Activated B cell treated with CpG ODN at 0.5 μM for 24 hours (primary cell): ENCODE data around the gene PAK4. TPM values are rescaled to one million over a fixed set of nuclear protein-coding genes. Genes with fewer than 3 reads are reported as not detected.

Experiments used
- ATAC-seq: fragments of 200-7000 bp; cut with Tn5 transposase; one replicate; pipeline ENCODE4 v1.10.0; 2021; ENCODE audit warnings: low read depth, mild to moderate bottlenecking, moderate library complexity
- CTCF ChIA-PET: fragments of 350-600 bp; sonication (Branson Sonifier 250); formaldehyde crosslinking; loops from one replicate; lab custom pipeline; 2021; ENCODE audit warnings: antibody characterized with exemption; lab: Charles Lee
- POLR2A ChIA-PET: fragments of 350-600 bp; sonication (Branson Sonifier 250); formaldehyde crosslinking; loops from one replicate; lab custom pipeline; 2021; ENCODE audit warnings: antibody characterized with exemption; lab: Charles Lee
- DNase-seq: peaks from one replicate; pipeline ENCODE4 v3.0.0; 2022
- H3K27ac Mint-ChIP-seq: one replicate; pipeline ENCODE4 v1.8.0; 2020; ENCODE audit warnings: mixed read lengths
- H3K27me3 Mint-ChIP-seq: one replicate; pipeline ENCODE4 v1.8.0; 2021; ENCODE audit warnings: mixed read lengths
- H3K36me3 Mint-ChIP-seq: one replicate; pipeline ENCODE4 v1.8.0; 2021; ENCODE audit warnings: low read depth, mixed read lengths
- H3K4me1 Mint-ChIP-seq: one replicate; pipeline ENCODE4 v1.8.0; 2021; ENCODE audit warnings: mixed read lengths
- H3K4me3 Mint-ChIP-seq: one replicate; pipeline ENCODE4 v1.8.0; 2020; ENCODE audit warnings: mild to moderate bottlenecking, mixed read lengths
- H3K9me3 Mint-ChIP-seq: one replicate; pipeline ENCODE4 v1.8.0; 2020; ENCODE audit warnings: mixed read lengths
- intact Hi-C: fragments of 100-400 bp; cut with micrococcal nuclease; formaldehyde crosslinking; loops from one replicate; pipeline ENCODE4 v1.15.1; 2024
- total RNA-seq: library from RNA; stranded (reverse); gene quantifications from 2 replicates; pipeline ENCODE4 v1.2.3, GENCODE V29; 2022
- TF ChIP-seq, protein P1 (sequence below): fragments of 200-600 bp; IDR thresholded peaks from one replicate; pipeline ENCODE4 v1.8.0; 2022; ENCODE audit warnings: antibody characterized with exemption, mild to moderate bottlenecking

The PAK4 gene
- total RNA-seq, 1 donor from 2014 or later, result 14.2 TPM

DNA sequence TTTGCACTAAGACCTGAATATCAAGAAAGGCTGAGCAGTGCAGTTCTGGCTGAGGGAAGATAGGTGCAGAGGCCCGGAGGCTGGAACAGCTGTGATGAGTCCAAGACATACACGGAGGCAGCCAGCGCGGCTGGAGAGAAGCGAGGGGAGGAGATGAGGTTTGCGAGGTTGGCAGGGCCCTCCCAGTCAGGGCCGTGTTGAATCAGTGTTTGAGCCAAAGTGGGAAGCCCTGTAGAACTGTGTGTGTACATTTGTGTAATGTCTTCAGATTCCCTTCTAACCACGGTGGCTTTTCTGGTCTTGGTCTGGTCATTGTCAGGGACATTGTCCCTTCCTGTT, 34.9 kb downstream of the PAK4 start:
- POLR2A ChIA-PET, result no interaction called here
- Mint-ChIP-seq H3K27me3 (no peaks in the 10 kb centered on the region), H3K27ac (no peak overlapping the region), H3K9me3 (no peaks in the 10 kb centered on the region), H3K4me1 (peaks cover 4% of the 10 kb centered on the region), H3K4me3 (no peak overlapping the region), H3K36me3 (peaks cover 7% of the 10 kb centered on the region)
- DNase-seq (no peak), ATAC-seq (no peak)
- TF ChIP-seq, protein P1, sequence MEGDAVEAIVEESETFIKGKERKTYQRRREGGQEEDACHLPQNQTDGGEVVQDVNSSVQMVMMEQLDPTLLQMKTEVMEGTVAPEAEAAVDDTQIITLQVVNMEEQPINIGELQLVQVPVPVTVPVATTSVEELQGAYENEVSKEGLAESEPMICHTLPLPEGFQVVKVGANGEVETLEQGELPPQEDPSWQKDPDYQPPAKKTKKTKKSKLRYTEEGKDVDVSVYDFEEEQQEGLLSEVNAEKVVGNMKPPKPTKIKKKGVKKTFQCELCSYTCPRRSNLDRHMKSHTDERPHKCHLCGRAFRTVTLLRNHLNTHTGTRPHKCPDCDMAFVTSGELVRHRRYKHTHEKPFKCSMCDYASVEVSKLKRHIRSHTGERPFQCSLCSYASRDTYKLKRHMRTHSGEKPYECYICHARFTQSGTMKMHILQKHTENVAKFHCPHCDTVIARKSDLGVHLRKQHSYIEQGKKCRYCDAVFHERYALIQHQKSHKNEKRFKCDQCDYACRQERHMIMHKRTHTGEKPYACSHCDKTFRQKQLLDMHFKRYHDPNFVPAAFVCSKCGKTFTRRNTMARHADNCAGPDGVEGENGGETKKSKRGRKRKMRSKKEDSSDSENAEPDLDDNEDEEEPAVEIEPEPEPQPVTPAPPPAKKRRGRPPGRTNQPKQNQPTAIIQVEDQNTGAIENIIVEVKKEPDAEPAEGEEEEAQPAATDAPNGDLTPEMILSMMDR, result no peak
- CTCF ChIA-PET, result no interaction called here
- intact Hi-C loops, result no loop called here

DNA sequence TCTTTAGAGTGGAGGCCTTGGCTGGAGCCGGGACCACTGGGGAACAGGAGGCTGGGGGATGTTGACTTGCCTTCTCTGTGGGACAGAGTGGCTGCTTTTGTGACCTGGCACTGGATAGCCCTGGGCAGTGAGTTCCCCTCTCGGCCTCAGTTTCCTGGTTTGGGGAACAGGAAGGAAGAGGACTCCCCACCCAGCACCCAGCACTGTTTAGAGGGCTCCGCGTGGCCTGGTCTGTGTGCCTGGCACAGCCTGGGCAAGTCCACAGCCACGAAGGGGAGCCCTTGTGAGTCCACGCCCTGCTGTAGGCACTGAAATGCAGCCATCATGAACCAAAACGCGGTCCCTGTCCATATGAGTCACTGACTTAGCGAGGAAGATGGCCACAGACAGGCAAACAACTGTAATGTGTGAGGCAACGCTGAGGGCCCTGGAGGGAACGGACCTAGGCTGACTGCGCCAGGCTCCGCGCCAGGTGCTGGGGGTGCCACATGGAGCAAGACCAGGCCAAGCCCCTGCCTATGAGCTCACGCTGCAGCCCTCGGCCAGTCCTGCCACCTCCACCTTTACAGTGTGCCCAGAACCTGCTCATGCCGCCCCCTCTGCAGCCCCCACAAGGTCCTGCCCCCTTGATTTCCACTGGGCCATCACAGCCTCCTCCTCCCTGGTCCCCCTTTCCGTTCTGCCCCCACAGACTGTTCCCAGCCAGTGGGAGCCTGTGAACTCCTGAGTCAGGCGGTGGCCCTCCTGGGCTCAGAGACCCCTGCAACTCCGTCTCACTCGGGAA, 35.5 kb downstream of the PAK4 start:
- TF ChIP-seq, protein P1, result no peak
- CTCF ChIA-PET, result no interaction called here
- Mint-ChIP-seq H3K27me3 (no peaks in the 10 kb centered on the region), H3K4me3 (no peak overlapping the region), H3K4me1 (peaks cover 2% of the 10 kb centered on the region), H3K9me3 (no peaks in the 10 kb centered on the region), H3K27ac (no peak overlapping the region), H3K36me3 (peaks cover 5% of the 10 kb centered on the region)
- intact Hi-C loops, result no loop called here
- ATAC-seq (no peak), DNase-seq (no peak)
- POLR2A ChIA-PET, result no interaction called here

DNA sequence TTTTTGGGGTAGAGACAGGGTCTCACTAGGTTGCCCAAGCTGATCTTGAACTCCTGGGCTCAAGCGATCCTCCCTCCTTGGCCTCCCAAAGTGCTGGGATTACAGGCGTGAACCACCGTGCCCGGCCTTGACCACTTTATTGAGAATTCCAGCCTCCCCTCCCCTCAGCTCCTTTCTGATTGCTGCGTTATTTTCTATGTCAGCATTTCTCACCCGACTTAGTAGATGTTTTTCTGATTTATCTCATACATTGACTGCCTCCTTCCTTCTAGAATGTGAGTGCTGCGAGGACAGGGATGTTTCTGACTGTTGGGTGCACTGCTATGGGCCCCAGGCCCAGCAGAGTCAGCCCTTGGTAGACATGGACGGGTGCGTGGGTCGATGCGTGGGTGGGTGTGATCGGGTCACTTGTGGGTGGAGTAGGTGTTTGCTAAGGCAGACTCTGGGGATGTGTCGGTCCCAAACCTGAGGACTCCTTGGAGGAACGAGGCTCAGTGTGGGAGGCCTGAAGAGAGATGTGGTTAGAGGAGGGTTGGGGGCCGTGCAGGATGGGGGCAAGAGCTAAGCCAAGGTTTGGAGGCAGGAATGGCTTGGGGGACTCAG, 37.0 kb downstream of the PAK4 start:
- POLR2A ChIA-PET, result no interaction called here
- no peak overlapping the region for H3K27ac Mint-ChIP-seq
- TF ChIP-seq, protein P1, result no peak
- ATAC-seq, result no peak
- DNase-seq, result no peak
- H3K9me3 Mint-ChIP-seq, result no peaks in the 10 kb centered on the region
- H3K36me3 Mint-ChIP-seq, result peaks cover 5% of the 10 kb centered on the region
- H3K27me3 Mint-ChIP-seq, result no peaks in the 10 kb centered on the region
- no peak overlapping the region for H3K4me3 Mint-ChIP-seq
- peaks cover 2% of the 10 kb centered on the region for H3K4me1 Mint-ChIP-seq
- CTCF ChIA-PET, result no interaction called here
- intact Hi-C loops, result no loop called here

DNA sequence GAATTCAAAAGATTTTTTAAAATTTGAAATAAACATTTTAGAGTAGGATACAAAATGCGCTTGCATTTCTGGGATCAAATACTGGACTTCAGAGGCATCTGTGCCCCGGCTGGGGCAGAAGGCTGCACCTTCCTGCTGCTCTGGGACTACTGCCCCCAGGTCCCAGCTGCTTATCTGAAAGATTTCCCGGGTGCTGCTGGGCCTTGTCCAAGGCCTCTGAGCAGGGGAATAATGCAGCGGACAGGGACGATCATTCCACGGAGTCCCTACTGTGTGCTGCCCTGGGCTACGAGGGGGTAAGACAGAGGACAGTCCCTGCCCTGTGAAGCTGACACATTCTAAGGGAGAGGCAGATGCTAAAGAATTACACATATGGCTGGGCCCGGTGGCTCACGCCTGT, 38.0 kb downstream of the PAK4 start:
- TF ChIP-seq, protein P1, result no peak

DNA sequence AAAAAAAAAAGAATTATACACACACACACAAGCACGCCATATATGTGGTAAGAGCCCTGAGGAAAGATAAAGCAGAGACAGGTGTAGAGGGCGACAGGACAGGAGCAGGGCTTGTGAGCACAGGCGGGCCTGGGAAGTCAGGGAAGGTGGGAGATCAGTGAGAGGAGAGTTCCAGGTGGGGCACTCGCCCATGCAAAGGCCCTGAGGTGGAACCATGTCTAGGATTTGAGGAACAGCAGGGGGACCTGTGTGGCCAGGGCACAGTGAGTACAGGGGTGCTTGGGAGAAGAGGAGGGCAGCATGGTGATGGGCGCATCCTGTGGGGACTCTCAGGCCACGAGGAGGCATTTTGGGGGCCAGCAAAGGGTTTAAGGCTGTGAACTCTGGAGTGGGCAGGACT, 38.7 kb downstream of the PAK4 start:
- ATAC-seq (no peak), DNase-seq (no peak)
- ChIA-PET CTCF (no interaction called here), POLR2A (no interaction called here)
- intact Hi-C loops, result no loop called here
- no peak overlapping the region for H3K4me3 Mint-ChIP-seq
- no peaks in the 10 kb centered on the region for H3K9me3 Mint-ChIP-seq
- peaks cover 2% of the 10 kb centered on the region for H3K4me1 Mint-ChIP-seq
- TF ChIP-seq, protein P1, result no peak
- no peaks in the 10 kb centered on the region for H3K27me3 Mint-ChIP-seq
- no peak overlapping the region for H3K27ac Mint-ChIP-seq
- peaks cover 8% of the 10 kb centered on the region for H3K36me3 Mint-ChIP-seq

More for the DNA sequence above, 38.0 kb downstream of the PAK4 start:
- DNase-seq (no peak), ATAC-seq (no peak)
- ChIA-PET POLR2A (no interaction called here), CTCF (no interaction called here)
- Mint-ChIP-seq H3K27me3 (no peaks in the 10 kb centered on the region), H3K36me3 (peaks cover 5% of the 10 kb centered on the region), H3K4me3 (no peak overlapping the region), H3K4me1 (peaks cover 2% of the 10 kb centered on the region), H3K9me3 (no peaks in the 10 kb centered on the region), H3K27ac (no peak overlapping the region)
- intact Hi-C loops, result no loop called here
